K562 (cell line): ENCODE results near the gene ATP8B2.
"Not testable (repeated sequence)": the region's sequence is repeated elsewhere in the genome, so short reads cannot be mapped to it uniquely, and the experiment has no call there.

ENCODE experiments used
- BHLHE40 ChIP-seq: IDR thresholded peaks from 2 replicates; pipeline ENCODE4 v1.6.1; 2011; ENCODE audit warnings: low read length, improper control_type of control experiment
- KAT2B ChIP-seq: IDR thresholded peaks from one replicate; pipeline ENCODE4 v1.6.1; 2012; ENCODE audit warnings: low read depth, mild to moderate bottlenecking, control low read depth, inconsistent platforms, low read length, moderate library complexity
- PML ChIP-seq: IDR thresholded peaks from 2 replicates; pipeline ENCODE4 v1.6.1; 2012; ENCODE audit warnings: low read length, inconsistent platforms
- POLR2A ChIP-seq: fragments of 450-650 bp; conservative IDR thresholded peaks from 2 replicates; pipeline ENCODE4 v1.6.1; 2016
- POLR2AphosphoS5 ChIP-seq: IDR thresholded peaks from 2 replicates; pipeline ENCODE4 v1.6.1; 2011; ENCODE audit warnings: mild to moderate bottlenecking, low read depth, low read length, moderate library complexity; ENCODE audit not compliant: control insufficient read depth, insufficient read depth
- USF2 ChIP-seq: sonication (generic); formaldehyde crosslinking; IDR thresholded peaks from 2 replicates; pipeline ENCODE4 v1.5.0; 2020; ENCODE audit warnings: missing genetic modification reagents
- TF ChIP-seq, protein P1 (sequence below): IDR thresholded peaks from 2 replicates; pipeline ENCODE4 v1.6.1; 2016; ENCODE audit warnings: missing genetic modification characterization, missing compliant biosample characterization
- TF ChIP-seq, protein P2 (sequence below): fragments of 250-450 bp; sonication (Bioruptor Pico); IDR thresholded peaks from 2 replicates; pipeline ENCODE4 v1.8.0; 2022; ENCODE audit warnings: moderate library complexity, mild to moderate bottlenecking, inconsistent platforms
- TF ChIP-seq, protein P3 (sequence below), 3 experiments: IDR thresholded peaks in 2 of 3; conservative IDR thresholded peaks in 1 of 3; 2 replicates each; pipeline ENCODE4 v1.5.1; 2011 to 2012; ENCODE audit warnings: low read length in 3 of 3, mild to moderate bottlenecking in 3 of 3, control low read depth in 2 of 3, improper control_type of control experiment in 1 of 3, inconsistent platforms in 1 of 3, low read depth in 1 of 3, mixed read lengths in 1 of 3, moderate library complexity in 1 of 3; ENCODE audit not compliant: insufficient read depth in 2 of 3

DNA sequence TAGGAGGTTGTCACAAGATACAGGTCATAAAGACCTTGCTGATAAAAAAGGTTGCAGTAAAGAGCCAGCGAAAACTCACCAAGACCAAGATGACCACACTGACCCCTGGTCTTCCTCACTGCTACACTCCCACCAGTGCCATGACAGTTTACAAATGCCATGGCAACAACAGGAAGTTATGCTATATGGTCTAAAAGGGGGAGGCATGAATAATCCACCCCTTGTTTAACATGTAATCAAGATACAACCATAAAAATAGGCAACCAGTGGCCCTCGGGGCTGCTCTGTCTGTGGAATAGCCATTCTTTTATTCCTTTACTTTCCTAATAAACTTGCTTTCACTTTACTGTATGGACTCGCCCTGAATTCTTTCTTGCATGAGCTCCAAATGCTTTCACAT, 11.1 kb upstream of the ATP8B2 start:
- TF ChIP-seq, protein P1, sequence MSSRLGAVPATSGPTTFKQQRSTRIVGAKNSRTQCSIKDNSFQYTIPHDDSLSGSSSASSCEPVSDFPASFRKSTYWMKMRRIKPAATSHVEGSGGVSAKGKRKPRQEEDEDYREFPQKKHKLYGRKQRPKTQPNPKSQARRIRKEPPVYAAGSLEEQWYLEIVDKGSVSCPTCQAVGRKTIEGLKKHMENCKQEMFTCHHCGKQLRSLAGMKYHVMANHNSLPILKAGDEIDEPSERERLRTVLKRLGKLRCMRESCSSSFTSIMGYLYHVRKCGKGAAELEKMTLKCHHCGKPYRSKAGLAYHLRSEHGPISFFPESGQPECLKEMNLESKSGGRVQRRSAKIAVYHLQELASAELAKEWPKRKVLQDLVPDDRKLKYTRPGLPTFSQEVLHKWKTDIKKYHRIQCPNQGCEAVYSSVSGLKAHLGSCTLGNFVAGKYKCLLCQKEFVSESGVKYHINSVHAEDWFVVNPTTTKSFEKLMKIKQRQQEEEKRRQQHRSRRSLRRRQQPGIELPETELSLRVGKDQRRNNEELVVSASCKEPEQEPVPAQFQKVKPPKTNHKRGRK (tag), result not testable (repeated sequence)
- TF ChIP-seq POLR2AphosphoS5, USF2, BHLHE40, POLR2A, KAT2B, PML: not testable (repeated sequence)
- TF ChIP-seq, protein P2, sequence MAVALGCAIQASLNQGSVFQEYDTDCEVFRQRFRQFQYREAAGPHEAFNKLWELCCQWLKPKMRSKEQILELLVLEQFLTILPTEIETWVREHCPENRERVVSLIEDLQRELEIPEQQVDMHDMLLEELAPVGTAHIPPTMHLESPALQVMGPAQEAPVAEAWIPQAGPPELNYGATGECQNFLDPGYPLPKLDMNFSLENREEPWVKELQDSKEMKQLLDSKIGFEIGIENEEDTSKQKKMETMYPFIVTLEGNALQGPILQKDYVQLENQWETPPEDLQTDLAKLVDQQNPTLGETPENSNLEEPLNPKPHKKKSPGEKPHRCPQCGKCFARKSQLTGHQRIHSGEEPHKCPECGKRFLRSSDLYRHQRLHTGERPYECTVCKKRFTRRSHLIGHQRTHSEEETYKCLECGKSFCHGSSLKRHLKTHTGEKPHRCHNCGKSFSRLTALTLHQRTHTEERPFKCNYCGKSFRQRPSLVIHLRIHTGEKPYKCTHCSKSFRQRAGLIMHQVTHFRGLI (CRISPR knock-in tag), result not testable (repeated sequence)
- TF ChIP-seq, protein P3, sequence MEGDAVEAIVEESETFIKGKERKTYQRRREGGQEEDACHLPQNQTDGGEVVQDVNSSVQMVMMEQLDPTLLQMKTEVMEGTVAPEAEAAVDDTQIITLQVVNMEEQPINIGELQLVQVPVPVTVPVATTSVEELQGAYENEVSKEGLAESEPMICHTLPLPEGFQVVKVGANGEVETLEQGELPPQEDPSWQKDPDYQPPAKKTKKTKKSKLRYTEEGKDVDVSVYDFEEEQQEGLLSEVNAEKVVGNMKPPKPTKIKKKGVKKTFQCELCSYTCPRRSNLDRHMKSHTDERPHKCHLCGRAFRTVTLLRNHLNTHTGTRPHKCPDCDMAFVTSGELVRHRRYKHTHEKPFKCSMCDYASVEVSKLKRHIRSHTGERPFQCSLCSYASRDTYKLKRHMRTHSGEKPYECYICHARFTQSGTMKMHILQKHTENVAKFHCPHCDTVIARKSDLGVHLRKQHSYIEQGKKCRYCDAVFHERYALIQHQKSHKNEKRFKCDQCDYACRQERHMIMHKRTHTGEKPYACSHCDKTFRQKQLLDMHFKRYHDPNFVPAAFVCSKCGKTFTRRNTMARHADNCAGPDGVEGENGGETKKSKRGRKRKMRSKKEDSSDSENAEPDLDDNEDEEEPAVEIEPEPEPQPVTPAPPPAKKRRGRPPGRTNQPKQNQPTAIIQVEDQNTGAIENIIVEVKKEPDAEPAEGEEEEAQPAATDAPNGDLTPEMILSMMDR (IDR thresholded peaks at IDR 0.05 in 2 of 3, conservative IDR thresholded peaks at IDR 0.05 in 1 of 3; ENCODE audit: insufficient read depth in 2 of 3, low read depth in 1 of 3, low read length in 3 of 3), result not testable (repeated sequence)
